HUES48 (cell line): ENCODE measurements around the gene MGRN1.

Experiments
- H3K27ac ChIP-seq: one replicate; pipeline ENCODE4 v1.7.0; 2013; ENCODE audit warnings: low read depth, low read length, inconsistent platforms
- H3K27me3 ChIP-seq: 2 replicates; pipeline ENCODE4 v1.6.1; 2013; ENCODE audit warnings: mild to moderate bottlenecking, low read length; ENCODE audit not compliant: control insufficient read depth, insufficient read depth
- H3K36me3 ChIP-seq: 2 replicates; pipeline ENCODE4 v1.6.1; 2013; ENCODE audit warnings: low read length; ENCODE audit not compliant: control insufficient read depth, insufficient read depth
- H3K4me1 ChIP-seq: 2 replicates; pipeline ENCODE4 v1.6.1; 2013; ENCODE audit warnings: mild to moderate bottlenecking, low read length; ENCODE audit not compliant: control insufficient read depth, insufficient read depth
- H3K4me3 ChIP-seq: 2 replicates; pipeline ENCODE4 v1.5.1; 2013; ENCODE audit warnings: mild to moderate bottlenecking, low read depth, low read length
- H3K9ac ChIP-seq: 2 replicates; pipeline ENCODE4 v1.6.1; 2013; ENCODE audit warnings: mild to moderate bottlenecking, low read depth, low read length, moderate library complexity
- H3K9me3 ChIP-seq: 2 replicates; pipeline ENCODE4 v1.6.1; 2013; ENCODE audit warnings: low read length; ENCODE audit not compliant: control insufficient read depth, insufficient read depth

MGRN1 gene

DNA sequence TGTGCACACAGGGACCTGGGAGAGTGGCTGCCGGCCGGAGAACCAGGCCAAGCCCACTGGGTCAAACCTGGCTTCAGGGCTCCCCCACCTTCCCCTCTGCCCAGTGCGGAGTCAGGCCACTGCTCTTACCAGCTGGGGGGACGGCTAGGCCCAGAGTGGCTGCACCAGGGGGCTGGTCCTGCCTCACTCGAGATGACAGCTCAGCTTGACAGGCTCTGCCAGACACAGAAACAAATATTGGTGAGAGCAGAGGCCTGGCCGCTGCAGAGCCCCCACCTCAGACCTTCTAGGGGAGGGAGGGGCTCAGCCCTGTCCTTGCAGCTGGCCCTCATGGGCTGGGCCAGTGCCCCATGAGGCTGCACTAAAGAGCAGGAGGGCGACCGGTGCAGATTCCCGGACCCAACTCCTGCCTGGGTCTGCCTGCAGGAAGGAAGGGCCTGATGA, 73.2 kb downstream of the MGRN1 start:
- no peak overlapping the region for H3K4me3 ChIP-seq
- H3K9ac ChIP-seq: no peak overlapping the region
- no peaks in the 10 kb centered on the region for H3K27me3 ChIP-seq
- H3K4me1 ChIP-seq: no peaks in the 10 kb centered on the region
- peaks cover 79% of the 10 kb centered on the region for H3K36me3 ChIP-seq
- H3K27ac ChIP-seq: no peak overlapping the region
- H3K9me3 ChIP-seq: no peaks in the 10 kb centered on the region

DNA sequence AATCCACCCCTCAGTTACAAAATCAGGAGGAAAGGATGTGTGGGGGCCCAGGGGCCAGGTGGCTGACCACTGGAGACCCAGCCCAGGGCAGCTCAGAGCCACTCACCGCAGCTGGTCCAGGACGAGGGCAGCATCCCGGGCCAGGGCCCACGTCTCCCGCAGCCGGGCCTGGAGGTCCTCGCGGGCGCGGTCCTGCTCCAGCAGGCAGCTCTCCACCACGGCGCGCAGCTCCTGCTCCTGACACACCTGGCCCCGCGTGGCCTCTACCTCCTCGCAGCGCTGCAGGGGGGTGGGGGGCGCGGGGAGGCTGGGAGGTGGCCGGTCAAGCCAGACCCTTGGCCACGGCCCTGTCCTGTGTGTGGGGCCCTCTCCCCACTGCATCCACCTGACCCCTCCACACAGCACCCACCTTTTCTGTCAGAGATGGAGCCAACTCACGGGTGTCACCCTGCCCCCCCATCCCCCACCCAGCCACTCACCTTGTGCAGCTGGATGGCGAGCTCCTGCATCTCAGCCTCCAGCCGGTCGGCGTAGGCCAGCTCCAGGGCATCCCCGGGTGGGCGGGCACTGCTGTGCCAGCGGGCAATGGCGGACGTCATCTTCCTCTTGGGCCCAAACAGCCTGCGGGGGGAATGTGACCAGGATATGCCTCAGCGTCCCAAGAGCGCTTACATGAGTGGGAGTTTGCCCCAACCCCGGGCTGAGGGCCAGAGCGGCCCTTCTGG, 73.9 kb downstream of the MGRN1 start:
- Histone ChIP-seq H3K4me3 (no peak overlapping the region), H3K9ac (no peak overlapping the region), H3K27me3 (no peaks in the 10 kb centered on the region), H3K36me3 (peaks cover 82% of the 10 kb centered on the region), H3K27ac (no peak overlapping the region), H3K4me1 (no peaks in the 10 kb centered on the region), H3K9me3 (no peaks in the 10 kb centered on the region)

DNA sequence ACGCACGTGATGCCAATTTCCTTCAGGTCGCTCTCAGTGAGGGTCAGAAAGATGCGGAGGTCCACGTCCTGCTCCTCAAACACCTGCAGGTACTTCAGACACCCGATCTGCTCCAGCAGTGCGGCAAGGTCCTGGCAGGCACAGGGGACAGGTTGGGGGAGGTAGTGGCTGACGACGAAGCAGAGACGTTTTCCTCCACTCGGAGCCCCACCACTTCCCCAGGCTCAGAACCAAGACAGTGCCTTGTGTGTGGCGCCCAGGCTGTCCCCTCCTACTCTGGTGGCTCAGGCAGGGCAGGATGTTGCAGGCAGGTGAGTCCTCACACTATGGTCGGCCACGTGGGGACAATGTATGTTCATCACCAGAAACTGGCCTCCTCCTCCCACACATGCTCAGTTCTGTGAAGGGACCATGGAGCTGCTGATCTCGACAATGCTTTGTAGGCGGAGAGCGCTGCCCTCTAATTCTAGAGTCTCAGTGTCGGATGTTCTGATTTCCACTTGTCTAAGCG, 74.5 kb downstream of the MGRN1 start:
- H3K36me3 ChIP-seq: peaks cover 87% of the 10 kb centered on the region
- H3K9ac ChIP-seq: no peak overlapping the region
- H3K27ac ChIP-seq: no peak overlapping the region
- no peak overlapping the region for H3K4me3 ChIP-seq
- H3K4me1 ChIP-seq: no peaks in the 10 kb centered on the region
- H3K27me3 ChIP-seq: no peaks in the 10 kb centered on the region
- no peaks in the 10 kb centered on the region for H3K9me3 ChIP-seq

- peaks cover 93% of the 10 kb centered on the region for H3K36me3 ChIP-seq
- H3K4me3 ChIP-seq: no peak overlapping the region
- no peaks in the 10 kb centered on the region for H3K27me3 ChIP-seq
- no peak overlapping the region for H3K27ac ChIP-seq
- no peak overlapping the region for H3K9ac ChIP-seq
- H3K9me3 ChIP-seq: no peaks in the 10 kb centered on the region
- no peaks in the 10 kb centered on the region for H3K4me1 ChIP-seq
Measured at GRCh38 chr16:4700380-4700996, 75.9 kb downstream of the MGRN1 start.

DNA sequence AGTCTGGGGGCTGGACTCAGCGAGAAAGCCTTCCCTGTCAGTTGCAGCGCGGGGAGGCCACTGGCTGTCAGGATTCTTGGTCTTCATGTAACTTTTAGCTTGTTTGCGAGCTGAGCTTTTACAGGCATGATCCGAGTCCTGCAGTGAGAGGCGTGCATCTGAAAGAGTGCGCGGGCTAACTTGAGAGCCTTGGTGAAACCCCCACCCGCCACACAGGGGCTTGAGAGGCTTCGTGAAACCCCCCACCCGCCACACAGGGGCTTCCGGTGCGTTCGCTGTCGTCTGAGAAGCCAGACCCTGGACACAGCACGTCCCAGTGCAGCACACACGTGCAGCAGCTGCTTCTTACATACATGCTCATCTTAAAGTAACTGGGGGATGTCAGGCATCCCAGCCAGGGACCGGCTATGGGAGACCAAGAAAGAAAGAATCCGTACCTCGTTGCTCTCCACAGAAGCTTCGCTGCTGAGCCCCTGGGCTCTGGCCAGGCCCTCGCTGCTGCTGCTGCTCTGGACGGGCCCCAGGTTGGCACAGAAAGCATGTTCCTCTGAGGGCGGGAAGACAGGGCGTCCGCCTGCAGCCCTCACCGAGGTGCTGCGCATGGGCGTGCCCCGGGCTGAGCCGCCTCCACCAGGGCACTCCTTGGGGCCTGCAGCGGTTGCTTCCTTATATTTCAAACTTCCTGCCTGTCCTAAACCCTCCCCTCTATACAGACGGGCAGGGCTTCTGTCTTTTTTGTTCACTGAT, 76.5 kb downstream of the MGRN1 start:
- no peak overlapping the region for H3K9ac ChIP-seq
- H3K4me3 ChIP-seq: no peak overlapping the region
- peaks cover 89% of the 10 kb centered on the region for H3K36me3 ChIP-seq
- H3K4me1 ChIP-seq: no peaks in the 10 kb centered on the region
- no peaks in the 10 kb centered on the region for H3K9me3 ChIP-seq
- H3K27me3 ChIP-seq: no peaks in the 10 kb centered on the region
- no peak overlapping the region for H3K27ac ChIP-seq

- no peaks in the 10 kb centered on the region for H3K9me3 ChIP-seq
- peaks cover 89% of the 10 kb centered on the region for H3K36me3 ChIP-seq
- no peak overlapping the region for H3K27ac ChIP-seq
- no peaks in the 10 kb centered on the region for H3K27me3 ChIP-seq
- no peak overlapping the region for H3K4me3 ChIP-seq
- no peaks in the 10 kb centered on the region for H3K4me1 ChIP-seq
- no peak overlapping the region for H3K9ac ChIP-seq
Measured at GRCh38 chr16:4701791-4702465, 77.3 kb downstream of the MGRN1 start.

DNA sequence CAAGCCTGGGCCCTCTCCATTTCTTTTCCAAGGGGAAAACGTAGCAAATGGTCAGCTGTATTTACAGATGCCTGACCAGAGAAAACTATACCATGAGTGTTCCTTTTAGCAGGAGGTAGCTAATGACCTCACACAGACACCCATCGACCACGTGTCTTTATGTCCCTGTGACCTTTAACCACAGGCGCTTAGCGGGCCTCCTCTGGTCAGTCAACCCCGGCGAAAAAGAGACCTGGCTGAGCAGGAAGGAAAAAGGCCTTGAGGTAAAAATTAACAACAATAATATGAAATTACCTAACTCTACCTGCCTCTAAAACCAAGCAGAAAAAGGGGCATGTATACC, 77.8 kb downstream of the MGRN1 start:
- no peaks in the 10 kb centered on the region for H3K4me1 ChIP-seq
- H3K4me3 ChIP-seq: no peak overlapping the region
- no peak overlapping the region for H3K27ac ChIP-seq
- H3K9ac ChIP-seq: no peak overlapping the region
- no peaks in the 10 kb centered on the region for H3K27me3 ChIP-seq
- no peaks in the 10 kb centered on the region for H3K9me3 ChIP-seq
- peaks cover 89% of the 10 kb centered on the region for H3K36me3 ChIP-seq

- peaks cover 81% of the 10 kb centered on the region for H3K36me3 ChIP-seq
- no peaks in the 10 kb centered on the region for H3K4me1 ChIP-seq
- H3K27me3 ChIP-seq: no peaks in the 10 kb centered on the region
- H3K4me3 ChIP-seq: no peak overlapping the region
- H3K27ac ChIP-seq: no peak overlapping the region
- no peaks in the 10 kb centered on the region for H3K9me3 ChIP-seq
- no peak overlapping the region for H3K9ac ChIP-seq
Measured at GRCh38 chr16:4703906-4704305, 79.3 kb downstream of the MGRN1 start.

GRCh38 chr16:4704491-4704890, 79.9 kb downstream of the MGRN1 start:
- no peak overlapping the region for H3K4me3 ChIP-seq
- no peaks in the 10 kb centered on the region for H3K27me3 ChIP-seq
- no peak overlapping the region for H3K9ac ChIP-seq
- H3K36me3 ChIP-seq: peaks cover 76% of the 10 kb centered on the region
- H3K27ac ChIP-seq: no peak overlapping the region
- H3K9me3 ChIP-seq: no peaks in the 10 kb centered on the region
- H3K4me1 ChIP-seq: no peaks in the 10 kb centered on the region

DNA sequence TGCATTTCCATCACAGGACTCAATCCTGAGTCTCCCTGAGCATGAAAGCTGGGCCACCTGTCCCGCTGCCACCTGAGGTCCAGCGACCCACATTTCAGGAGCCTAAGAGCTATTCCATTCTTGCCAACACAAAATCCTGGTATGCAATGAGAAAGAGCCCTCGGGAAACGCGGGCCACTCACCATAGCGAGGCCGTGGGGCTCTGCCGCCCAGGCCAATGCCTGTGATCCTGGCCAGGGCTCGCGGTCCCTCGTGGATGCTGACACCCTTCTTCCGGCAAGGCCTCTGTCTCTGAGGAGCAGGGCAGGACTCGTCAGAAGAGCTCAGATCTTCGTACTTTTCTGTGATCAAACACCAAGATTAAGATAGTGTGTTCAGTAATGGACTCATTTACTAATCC, 80.3 kb downstream of the MGRN1 start:
- no peaks in the 10 kb centered on the region for H3K27me3 ChIP-seq
- peaks cover 76% of the 10 kb centered on the region for H3K36me3 ChIP-seq
- H3K4me3 ChIP-seq: no peak overlapping the region
- H3K4me1 ChIP-seq: no peaks in the 10 kb centered on the region
- no peak overlapping the region for H3K9ac ChIP-seq
- no peaks in the 10 kb centered on the region for H3K9me3 ChIP-seq
- no peak overlapping the region for H3K27ac ChIP-seq
